Endothelial cell of umbilical vein (primary cell): ENCODE data around the gene RPP30. TPM values are rescaled to one million over a fixed set of nuclear protein-coding genes. Genes with fewer than 3 reads are reported as not detected.

Source experiments
- BruUV-seq: library from RNA; stranded (reverse); fragments of 400-500 nt; replicated peaks from 2 replicates; lab custom pipeline; 2021; lab: Mats Ljungman, UMichigan
- CTCF ChIA-PET: fragments of 300-600, 350-600 bp; sonication (Branson Sonifier 250); formaldehyde crosslinking; loops from one replicate; lab custom pipeline; 2021; ENCODE audit warnings: antibody characterized with exemption, inconsistent platforms; lab: Charles Lee
- POLR2A ChIA-PET: fragments of 300-600, 350-600 bp; sonication (Branson Sonifier 250); formaldehyde crosslinking; loops from one replicate; lab custom pipeline; 2021; ENCODE audit warnings: antibody characterized with exemption, inconsistent platforms; lab: Charles Lee
- DNase-seq: peaks from one replicate; pipeline ENCODE4 v3.0.0-alpha.2; 2011; ENCODE audit warnings: low read depth, low spot score
- FAIRE-seq: peaks from 2 replicates; lab custom pipeline; 2011; peaks lifted over from hg19 to GRCh38; lab: Jason Lieb, UNC
- H2AFZ ChIP-seq: 2 replicates; pipeline ENCODE4 v1.6.0; 2012; ENCODE audit warnings: low read depth, low read length, control low read depth, inconsistent platforms
- H3K27ac ChIP-seq: 2 replicates; pipeline ENCODE4 v1.5.1; 2011; ENCODE audit warnings: low read depth, mild to moderate bottlenecking, control low read depth, low read length, moderate library complexity; ENCODE audit not compliant: insufficient read depth
- H3K27me3 ChIP-seq, 2 experiments: 2 replicates each; pipeline versions ENCODE4 v1.6.0 to v1.6.1; 2011; ENCODE audit warnings: low read length in 2 of 2, mixed read lengths in 1 of 2; ENCODE audit not compliant: control insufficient read depth in 2 of 2, insufficient read depth in 2 of 2
- H3K36me3 ChIP-seq, 2 experiments: 2 replicates in 1 of 2; 3 replicates in 1 of 2; pipeline ENCODE4 v1.5.1; 2011; ENCODE audit warnings: low read length in 2 of 2, mild to moderate bottlenecking in 1 of 2, moderate library complexity in 1 of 2; ENCODE audit not compliant: control insufficient read depth in 2 of 2, insufficient read depth in 2 of 2; ENCODE audit errors: extremely low read depth in 1 of 2
- H3K4me1 ChIP-seq: 3 replicates; pipeline ENCODE4 v1.5.1; 2011; ENCODE audit warnings: mild to moderate bottlenecking, low read length; ENCODE audit not compliant: control insufficient read depth, insufficient read depth; ENCODE audit errors: extremely low read depth
- H3K4me2 ChIP-seq: 2 replicates; pipeline ENCODE4 v1.6.1; 2011; ENCODE audit warnings: low read length, control low read depth, mixed read lengths; ENCODE audit not compliant: insufficient read depth
- H3K4me3 ChIP-seq, 3 experiments: fragments of 200-600 bp in 1 of 3; sonication (generic), shearing (Covaris generic) in 1 of 3; replicated peaks in 1 of 3; 2 replicates each; pipeline ENCODE4 v1.5.1; 2011 to 2016; ENCODE audit warnings: control low read depth in 3 of 3, low read length in 3 of 3, mild to moderate bottlenecking in 2 of 3, inconsistent platforms in 1 of 3, low read depth in 1 of 3, moderate library complexity in 1 of 3; ENCODE audit not compliant: insufficient read depth in 1 of 3
- H3K79me2 ChIP-seq: 2 replicates; pipeline ENCODE4 v1.6.0; 2012; ENCODE audit warnings: low read length, inconsistent platforms; ENCODE audit not compliant: control insufficient read depth, insufficient read depth
- H3K9ac ChIP-seq: replicated peaks from 2 replicates; pipeline ENCODE3; 2011; ENCODE audit warnings: low read length, control low read depth; ENCODE audit not compliant: insufficient read depth; ENCODE audit errors: extremely low read depth
- H3K9me1 ChIP-seq: replicated peaks from 3 replicates; pipeline ENCODE4 v1.6.0; 2011; ENCODE audit warnings: mild to moderate bottlenecking, low read length; ENCODE audit not compliant: control insufficient read depth, insufficient read depth; ENCODE audit errors: extremely low read depth
- H3K9me3 ChIP-seq: replicated peaks from 2 replicates; pipeline ENCODE4 v1.5.1; 2012; ENCODE audit warnings: low read length, inconsistent platforms; ENCODE audit not compliant: control insufficient read depth, insufficient read depth
- H4K20me1 ChIP-seq: replicated peaks from 2 replicates; pipeline ENCODE3; 2011; ENCODE audit warnings: mild to moderate bottlenecking, low read length; ENCODE audit not compliant: control insufficient read depth, insufficient read depth; ENCODE audit errors: extremely low read depth
- CTCF ChIP-seq, 2 donors: IDR thresholded peaks; 1 replicate in 1 of 2; 2 replicates in 1 of 2; pipeline ENCODE4 v1.5.1; 2011; ENCODE audit warnings: low read length in 2 of 2, mild to moderate bottlenecking in 2 of 2, moderate library complexity in 2 of 2, control low read depth in 1 of 2, inconsistent platforms in 1 of 2, low read depth in 1 of 2; ENCODE audit not compliant: insufficient read depth in 1 of 2; ENCODE audit errors: extremely low read depth in 1 of 2
- EZH2 ChIP-seq: IDR thresholded peaks from 2 replicates; pipeline ENCODE4 v1.6.1; 2012; ENCODE audit warnings: borderline replicate concordance, low read depth, mild to moderate bottlenecking, moderate library complexity, low read length, inconsistent platforms; ENCODE audit not compliant: severe bottlenecking
- GATA2 ChIP-seq: IDR thresholded peaks from 2 replicates; pipeline ENCODE4 v1.7.0; 2011; ENCODE audit warnings: low read depth, mild to moderate bottlenecking, moderate library complexity, mixed read lengths, low read length; ENCODE audit not compliant: insufficient read length, insufficient read depth
- JUN ChIP-seq: IDR thresholded peaks from 2 replicates; pipeline ENCODE4 v1.6.1; 2011; ENCODE audit warnings: borderline replicate concordance, low read depth; ENCODE audit not compliant: insufficient read length, insufficient read depth
- POLR2AphosphoS5 ChIP-seq: IDR thresholded peaks from 2 replicates; pipeline ENCODE4 v1.6.1; 2012; ENCODE audit warnings: low read depth, mild to moderate bottlenecking, control low read depth, low read length, moderate library complexity; ENCODE audit not compliant: insufficient read depth
- dilution Hi-C: fragments of 300-500 bp; cut with MboI; formaldehyde crosslinking; loops from one replicate; pipeline ENCODE4 v1.15.0; 2019; ENCODE audit warnings: low sequenced_read_pairs; ENCODE audit not compliant: extremely low pct_ligation_motif_present
- intact Hi-C: fragments of 100-400 bp; cut with micrococcal nuclease; formaldehyde crosslinking; loops from one replicate; pipeline ENCODE4 v1.10.0; 2022
- polyA plus RNA-seq, 4 experiments: library from polyadenylated mRNA; depleted of rRNA in 3 of 4; stranded (reverse) in 3 of 4; unstranded in 1 of 4; fragments of >200 nt; gene quantifications; 2 replicates each; pipeline versions ENCODE4 v1.2.1 to v1.2.3, GENCODE V29; 2011 to 2012; ENCODE audit warnings: missing spikeins in 1 of 4
- total RNA-seq: library from RNA; stranded (reverse); gene quantifications from 2 replicates; pipeline ENCODE4 v1.2.3, GENCODE V29; 2021

Gene RPP30
- total and polyA plus RNA-seq, 2 donors (not counting 3 experiments of a cell fraction or from before 2014, with no cell fraction given): 21.1 to 47.8 TPM

- no peak overlapping the region for H3K4me3 ChIP-seq
- BruUV-seq: no TSS peak
- FAIRE-seq: no peak
- no peaks in the 10 kb centered on the region for H3K9me1 ChIP-seq
- no peaks in the 10 kb centered on the region for H3K79me2 ChIP-seq
- no peak overlapping the region for H3K9ac ChIP-seq
- ChIA-PET CTCF (interaction anchor here (0.7 to 8.0 kb wide), 8 partner anchors 10 to 1071 kb away, joined by 3 to 169 read pairs (median 4); no protein-coding TSS in a partner anchor), POLR2A (no interaction called here)
- dilution Hi-C loops: no loop called here
- DNase-seq: peak; percentile 43
- no peaks in the 10 kb centered on the region for H3K9me3 ChIP-seq
- H3K36me3 ChIP-seq: no peaks in the 10 kb centered on the region
- H3K27me3 ChIP-seq: peaks cover 32 to 52% of the 10 kb centered on the region in 2 experiments
- no peaks in the 10 kb centered on the region for H4K20me1 ChIP-seq
- no peak overlapping the region for H3K4me2 ChIP-seq
- H2AFZ ChIP-seq: no peak overlapping the region
- no peak for TF ChIP-seq EZH2
- peak; percentile 9 to 44 for TF ChIP-seq CTCF (IDR thresholded peaks at IDR 0.05; ENCODE audit: extremely low read depth in 1 of 2, insufficient read depth in 1 of 2, low read depth in 1 of 2, low read length in 2 of 2)
- intact Hi-C loops: loop anchor here (10.0 kb wide), 1 partner anchor 911 kb away; no protein-coding TSS in a partner anchor
- H3K4me1 ChIP-seq: no peaks in the 10 kb centered on the region
- no peak overlapping the region for H3K27ac ChIP-seq
Measured at GRCh38 chr10:90865401-90865800, 6.4 kb upstream of the RPP30 start.

GRCh38 chr10:90866050-90866598 is 5.7 kb upstream of the RPP30 start:
- H3K9me3 ChIP-seq: no peaks in the 10 kb centered on the region
- no peak overlapping the region for H3K4me3 ChIP-seq
- dilution Hi-C loops (no loop called here), intact Hi-C loops (loop anchor here (10.0 kb wide), 1 partner anchor 911 kb away; no protein-coding TSS in a partner anchor)
- H3K9me1 ChIP-seq: no peaks in the 10 kb centered on the region
- CTCF ChIA-PET: interaction anchor here (0.7 to 8.0 kb wide), 8 partner anchors 9 to 1072 kb away, joined by 3 to 169 read pairs (median 4); no protein-coding TSS in a partner anchor
- H3K79me2 ChIP-seq: no peaks in the 10 kb centered on the region
- peaks cover 3% of the 10 kb centered on the region for H3K4me1 ChIP-seq
- FAIRE-seq: no peak
- H2AFZ ChIP-seq: no peak overlapping the region
- no peak overlapping the region for H3K4me2 ChIP-seq
- H3K9ac ChIP-seq: no peak overlapping the region
- no peak overlapping the region for H3K27ac ChIP-seq
- H4K20me1 ChIP-seq: no peaks in the 10 kb centered on the region
- no peak for DNase-seq
- peaks cover 32 to 52% of the 10 kb centered on the region in 2 experiments for H3K27me3 ChIP-seq
- no peaks in the 10 kb centered on the region for H3K36me3 ChIP-seq
- TF ChIP-seq POLR2AphosphoS5 (no peak), JUN (no peak), GATA2 (no peak), EZH2 (no peak)
- BruUV-seq: no TSS peak
- POLR2A ChIA-PET: no interaction called here
